ENCODE measurements around the gene HIPK2. TPM values are rescaled to one million over a fixed set of nuclear protein-coding genes. Genes with fewer than 3 reads are reported as not detected.

Gene HIPK2
- total RNA-seq, 2 donors from 2014 or later, result 95.1 to 125 TPM

- no peaks in the 10 kb centered on the region for H3K27me3 Mint-ChIP-seq (ENCODE audit: insufficient read depth)
- peaks cover 61% of the 10 kb centered on the region for H3K36me3 Mint-ChIP-seq (ENCODE audit: low read depth)
- Histone ChIP-seq H3K27me3 (ENCODE audit: control insufficient read depth, insufficient read depth, low read length, poor library complexity, severe bottlenecking) (no peaks in the 10 kb centered on the region), H3K27ac (ENCODE audit: low read depth, low read length) (no peak overlapping the region), H3K4me3 (ENCODE audit: low read length) (no peak overlapping the region), H3K36me3 (ENCODE audit: control insufficient read depth, insufficient read depth, low read length) (peaks cover 96% of the 10 kb centered on the region), H3K9me3 (ENCODE audit: control insufficient read depth, low read length) (no peaks in the 10 kb centered on the region), H3K9ac (ENCODE audit: extremely low read depth, low read length, poor library complexity, severe bottlenecking) (no peak overlapping the region), H3K4me1 (ENCODE audit: control insufficient read depth, insufficient read depth, low read length) (no peaks in the 10 kb centered on the region)
- no peaks in the 10 kb centered on the region for H3K9me3 Mint-ChIP-seq
- no peak overlapping the region for H3K27ac Mint-ChIP-seq
- no peaks in the 10 kb centered on the region for H3K4me1 Mint-ChIP-seq
- no peak overlapping the region for H3K4me3 Mint-ChIP-seq
- DNase-seq, result no peak
- no peak for TF ChIP-seq CTCF (conservative IDR thresholded peaks at IDR 0.05)
- WGBS, 2 experiments (ENCODE audit: insufficient coverage in 1 of 2, insufficient read length in 1 of 2), result 87 to 88% methylated on average over 1 of the region's 1 CpG
Measured at GRCh38 chr7:139598642-139599041, 179.2 kb downstream of the HIPK2 start.

GRCh38 chr7:139597028-139597427 is 180.8 kb downstream of the HIPK2 start:
- TF ChIP-seq CTCF (conservative IDR thresholded peaks at IDR 0.05), result no peak
- no peaks in the 10 kb centered on the region for H3K27me3 Mint-ChIP-seq (ENCODE audit: insufficient read depth)
- no peaks in the 10 kb centered on the region for H3K4me1 ChIP-seq (ENCODE audit: control insufficient read depth, insufficient read depth, low read length)
- no peaks in the 10 kb centered on the region for H3K27me3 ChIP-seq (ENCODE audit: control insufficient read depth, insufficient read depth, low read length, poor library complexity, severe bottlenecking)
- no peaks in the 10 kb centered on the region for H3K9me3 Mint-ChIP-seq
- H3K4me3 ChIP-seq (ENCODE audit: low read length), result no peak overlapping the region
- peaks cover 97% of the 10 kb centered on the region for H3K36me3 ChIP-seq (ENCODE audit: control insufficient read depth, insufficient read depth, low read length)
- H3K27ac ChIP-seq (ENCODE audit: low read depth, low read length), result no peak overlapping the region
- peaks cover 76% of the 10 kb centered on the region for H3K36me3 Mint-ChIP-seq (ENCODE audit: low read depth)
- no peak overlapping the region for H3K27ac Mint-ChIP-seq
- 89 to 96% methylated on average over 3 to 5 of the region's 5 CpGs for WGBS, 2 experiments (ENCODE audit: insufficient coverage in 1 of 2, insufficient read length in 1 of 2)
- H3K9ac ChIP-seq (ENCODE audit: extremely low read depth, low read length, poor library complexity, severe bottlenecking), result no peak overlapping the region
- H3K4me1 Mint-ChIP-seq, result no peaks in the 10 kb centered on the region
- no peak overlapping the region for H3K4me3 Mint-ChIP-seq
- no peaks in the 10 kb centered on the region for H3K9me3 ChIP-seq (ENCODE audit: control insufficient read depth, low read length)
- no peak for DNase-seq

GRCh38 chr7:139596626-139597025 is 181.2 kb downstream of the HIPK2 start:
- TF ChIP-seq CTCF (conservative IDR thresholded peaks at IDR 0.05), result no peak
- Histone ChIP-seq H3K4me1 (ENCODE audit: control insufficient read depth, insufficient read depth, low read length) (no peaks in the 10 kb centered on the region), H3K4me3 (ENCODE audit: low read length) (no peak overlapping the region), H3K36me3 (ENCODE audit: control insufficient read depth, insufficient read depth, low read length) (peaks cover 98% of the 10 kb centered on the region), H3K27ac (ENCODE audit: low read depth, low read length) (no peak overlapping the region), H3K27me3 (ENCODE audit: control insufficient read depth, insufficient read depth, low read length, poor library complexity, severe bottlenecking) (no peaks in the 10 kb centered on the region), H3K9me3 (ENCODE audit: control insufficient read depth, low read length) (no peaks in the 10 kb centered on the region), H3K9ac (ENCODE audit: extremely low read depth, low read length, poor library complexity, severe bottlenecking) (no peak overlapping the region)
- 94 to 98% methylated on average over 8 to 17 of the region's 17 CpGs for WGBS, 2 experiments (ENCODE audit: insufficient coverage in 1 of 2, insufficient read length in 1 of 2)
- H3K4me1 Mint-ChIP-seq, result no peaks in the 10 kb centered on the region
- H3K36me3 Mint-ChIP-seq (ENCODE audit: low read depth), result peaks cover 78% of the 10 kb centered on the region
- DNase-seq, result no peak
- H3K4me3 Mint-ChIP-seq, result no peak overlapping the region
- no peaks in the 10 kb centered on the region for H3K27me3 Mint-ChIP-seq (ENCODE audit: insufficient read depth)
- H3K27ac Mint-ChIP-seq, result no peak overlapping the region
- no peaks in the 10 kb centered on the region for H3K9me3 Mint-ChIP-seq
